Epithelial cell of prostate (primary cell): Measurements from ENCODE around the gene RIMOC1.

Source experiments
- DNase-seq: peaks from one replicate; pipeline ENCODE4 v3.0.0-alpha.2; 2011; ENCODE audit warnings: low read depth, low spot score
- H3K27ac ChIP-seq: fragments of 450-650 bp; 2 replicates; pipeline ENCODE4 v1.5.1; 2017; ENCODE audit warnings: mild to moderate bottlenecking

Gene RIMOC1

DNA sequence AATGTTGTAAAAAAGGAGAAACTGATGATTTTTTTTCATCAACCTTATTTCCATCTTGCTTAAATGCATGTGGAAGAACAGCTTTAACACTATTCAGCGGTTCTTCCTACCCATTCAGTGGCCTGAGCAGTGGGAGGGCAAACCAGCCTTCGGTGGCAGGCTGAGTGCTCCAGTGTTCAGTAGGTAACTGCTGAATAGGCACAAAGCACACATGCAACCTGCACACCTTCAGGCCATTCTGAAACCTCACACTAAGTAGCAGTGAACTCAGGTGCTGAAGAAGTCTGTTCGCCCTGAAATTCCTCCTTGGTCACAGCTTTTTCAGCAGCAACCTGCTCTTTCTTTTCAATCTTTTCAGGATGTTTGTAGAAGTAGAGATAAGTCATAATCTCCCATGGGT lies 47.1 kb downstream of the RIMOC1 start:
- H3K27ac ChIP-seq: no peak overlapping the region
- no peak for DNase-seq
